Endothelial cell (in vitro differentiated cells): ENCODE measurements around the gene KCNC4. TPM values are rescaled to one million over a fixed set of nuclear protein-coding genes. Genes with fewer than 3 reads are reported as not detected.

Source experiments
- DNase-seq: peaks from one replicate; pipeline ENCODE4 v3.0.0; 2021; ENCODE audit warnings: low spot score
- H3K27ac Mint-ChIP-seq: one replicate; pipeline ENCODE4 v1.8.0; 2021; ENCODE audit warnings: mixed read lengths, inconsistent platforms; ENCODE audit not compliant: unreplicated experiment
- H3K27me3 Mint-ChIP-seq: one replicate; pipeline ENCODE4 v1.8.0; 2021; ENCODE audit warnings: mild to moderate bottlenecking, moderate library complexity, mixed read lengths, inconsistent platforms; ENCODE audit not compliant: unreplicated experiment
- H3K36me3 Mint-ChIP-seq: one replicate; pipeline ENCODE4 v1.8.0; 2021; ENCODE audit warnings: mild to moderate bottlenecking, low read depth, mixed read lengths, inconsistent platforms; ENCODE audit not compliant: unreplicated experiment
- H3K4me1 Mint-ChIP-seq: one replicate; pipeline ENCODE4 v1.8.0; 2021; ENCODE audit warnings: mild to moderate bottlenecking, mixed read lengths, inconsistent platforms; ENCODE audit not compliant: unreplicated experiment
- H3K4me3 Mint-ChIP-seq: one replicate; pipeline ENCODE4 v1.8.0; 2021; ENCODE audit warnings: mild to moderate bottlenecking, mixed read lengths, inconsistent platforms; ENCODE audit not compliant: unreplicated experiment
- H3K9me3 Mint-ChIP-seq: one replicate; pipeline ENCODE4 v1.8.0; 2021; ENCODE audit warnings: mixed read lengths, inconsistent platforms; ENCODE audit not compliant: unreplicated experiment
- CTCF ChIP-seq: fragments of 200-600 bp; sonication (generic); IDR thresholded peaks from one replicate; pipeline ENCODE4 v1.5.0; 2021; ENCODE audit warnings: antibody characterized with exemption; ENCODE audit not compliant: unreplicated experiment
- total RNA-seq: library from RNA; stranded (reverse); fragmentation: NEBNext Ultra II Directional; extraction: Animal tissue kit (Norgen Biotek cat#: 25700); gene quantifications from one replicate; pipeline ENCODE4 v1.2.1, GENCODE V29; 2021; ENCODE audit not compliant: unreplicated experiment

KCNC4 gene
- total RNA-seq, 1 donor from 2014 or later: 37.4 TPM

- DNase-seq: no peak
- H3K4me1 Mint-ChIP-seq: peaks cover 36% of the 10 kb centered on the region
- H3K9me3 Mint-ChIP-seq: no peaks in the 10 kb centered on the region
- H3K27ac Mint-ChIP-seq: peak overlapping the region; percentile 93
- peak overlapping the region; percentile 91 for H3K4me3 Mint-ChIP-seq
- H3K36me3 Mint-ChIP-seq: peaks cover 9% of the 10 kb centered on the region
- TF ChIP-seq CTCF: no peak
- H3K27me3 Mint-ChIP-seq: peaks cover 12% of the 10 kb centered on the region
Observed at GRCh38 chr1:110208916-110209645, 1.0 kb upstream of the KCNC4 start.

GRCh38 chr1:110210604-110211495, 736 bp downstream of the KCNC4 start:
- peaks cover 9% of the 10 kb centered on the region for H3K36me3 Mint-ChIP-seq
- H3K4me3 Mint-ChIP-seq: peak overlapping the region; percentile 90
- peak; percentile 49 for DNase-seq
- no peak overlapping the region for H3K27ac Mint-ChIP-seq
- peaks cover 46% of the 10 kb centered on the region for H3K4me1 Mint-ChIP-seq
- no peaks in the 10 kb centered on the region for H3K9me3 Mint-ChIP-seq
- peaks cover 12% of the 10 kb centered on the region for H3K27me3 Mint-ChIP-seq
- TF ChIP-seq CTCF: no peak

DNA sequence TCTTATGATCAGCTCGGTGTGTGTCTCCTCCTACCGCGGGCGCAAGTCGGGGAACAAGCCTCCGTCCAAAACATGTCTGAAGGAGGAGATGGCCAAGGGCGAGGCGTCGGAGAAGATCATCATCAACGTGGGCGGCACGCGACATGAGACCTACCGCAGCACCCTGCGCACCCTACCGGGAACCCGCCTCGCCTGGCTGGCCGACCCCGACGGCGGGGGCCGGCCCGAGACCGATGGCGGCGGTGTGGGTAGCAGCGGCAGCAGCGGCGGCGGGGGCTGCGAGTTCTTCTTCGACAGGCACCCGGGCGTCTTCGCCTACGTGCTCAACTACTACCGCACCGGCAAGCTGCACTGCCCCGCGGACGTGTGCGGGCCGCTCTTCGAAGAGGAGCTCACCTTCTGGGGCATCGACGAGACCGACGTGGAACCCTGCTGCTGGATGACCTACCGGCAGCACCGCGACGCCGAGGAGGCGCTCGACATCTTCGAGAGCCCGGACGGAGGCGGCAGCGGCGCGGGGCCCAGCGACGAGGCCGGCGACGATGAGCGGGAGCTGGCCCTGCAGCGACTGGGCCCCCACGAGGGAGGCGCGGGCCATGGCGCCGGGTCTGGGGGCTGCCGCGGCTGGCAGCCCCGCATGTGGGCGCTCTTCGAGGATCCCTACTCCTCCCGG, 1.5 kb downstream of the KCNC4 start:
- Mint-ChIP-seq H3K9me3 (no peaks in the 10 kb centered on the region), H3K4me1 (peaks cover 51% of the 10 kb centered on the region), H3K36me3 (peaks cover 9% of the 10 kb centered on the region), H3K27ac (no peak overlapping the region), H3K4me3 (peak overlapping the region; percentile 90), H3K27me3 (peaks cover 12% of the 10 kb centered on the region)
- no peak for DNase-seq
- TF ChIP-seq CTCF: no peak

GRCh38 chr1:110212169-110213142, 2.3 kb downstream of the KCNC4 start:
- peaks cover 8% of the 10 kb centered on the region for H3K27me3 Mint-ChIP-seq
- no peak for DNase-seq
- peaks cover 9% of the 10 kb centered on the region for H3K36me3 Mint-ChIP-seq
- TF ChIP-seq CTCF: no peak
- H3K4me1 Mint-ChIP-seq: peaks cover 51% of the 10 kb centered on the region
- no peaks in the 10 kb centered on the region for H3K9me3 Mint-ChIP-seq
- H3K27ac Mint-ChIP-seq: no peak overlapping the region
- peak overlapping the region; percentile 90 for H3K4me3 Mint-ChIP-seq
